Neuronal stem cell (in vitro differentiated cells): ENCODE data around the gene ABI3BP. TPM values are rescaled to one million over a fixed set of nuclear protein-coding genes. Genes with fewer than 3 reads are reported as not detected.

Source experiments
- DNase-seq: peaks from one replicate; pipeline ENCODE4 v3.0.0-alpha.2; 2013; ENCODE audit warnings: low spot score
- H2AFZ ChIP-seq: one replicate; pipeline ENCODE4 v1.6.1; 2013; ENCODE audit warnings: mild to moderate bottlenecking, low read length, inconsistent platforms
- H2AK5ac ChIP-seq: 2 replicates; pipeline ENCODE4 v1.6.1; 2013; ENCODE audit warnings: low read depth, mild to moderate bottlenecking, inconsistent platforms, low read length, moderate library complexity, mixed read lengths
- H2BK120ac ChIP-seq: 2 replicates; pipeline ENCODE4 v1.6.1; 2013; ENCODE audit warnings: low read depth, mild to moderate bottlenecking, inconsistent platforms, low read length, moderate library complexity, mixed read lengths
- H2BK12ac ChIP-seq: one replicate; pipeline ENCODE4 v1.6.1; 2013; ENCODE audit warnings: low read length, inconsistent platforms
- H2BK15ac ChIP-seq: 2 replicates; pipeline ENCODE4 v1.6.1; 2013; ENCODE audit warnings: mild to moderate bottlenecking, low read length, inconsistent platforms, mixed read lengths
- H2BK5ac ChIP-seq: one replicate; pipeline ENCODE4 v1.6.1; 2013; ENCODE audit warnings: inconsistent platforms, mild to moderate bottlenecking, low read length, moderate library complexity
- H3K14ac ChIP-seq: one replicate; pipeline ENCODE4 v1.6.1; 2013; ENCODE audit warnings: low read length, inconsistent platforms
- H3K18ac ChIP-seq: 2 replicates; pipeline ENCODE4 v1.6.1; 2013; ENCODE audit warnings: low read length, inconsistent platforms
- H3K23ac ChIP-seq: 2 replicates; pipeline ENCODE4 v1.6.1; 2013; ENCODE audit warnings: low read depth, mild to moderate bottlenecking, mixed read lengths, low read length, inconsistent platforms; ENCODE audit not compliant: poor library complexity
- H3K27ac ChIP-seq: replicated peaks from 3 replicates; pipeline ENCODE4 v1.5.1; 2013; ENCODE audit warnings: low read length, inconsistent platforms
- H3K27me3 ChIP-seq, 3 experiments: 2 replicates each; pipeline ENCODE4 v1.6.1; 2013; ENCODE audit warnings: low read length in 3 of 3, mild to moderate bottlenecking in 2 of 3, inconsistent platforms in 1 of 3, low read depth in 1 of 3, mixed read lengths in 1 of 3, moderate library complexity in 1 of 3; ENCODE audit not compliant: control insufficient read depth in 3 of 3, insufficient read depth in 3 of 3
- H3K36me3 ChIP-seq, 2 donors: replicated peaks in 1 of 2; 2 replicates each; pipeline ENCODE4 v1.6.1; 2013; ENCODE audit warnings: low read length in 2 of 2; ENCODE audit not compliant: control insufficient read depth in 2 of 2, insufficient read depth in 2 of 2
- H3K4ac ChIP-seq: 2 replicates; pipeline ENCODE4 v1.6.1; 2013; ENCODE audit warnings: inconsistent platforms, mild to moderate bottlenecking, low read length, moderate library complexity
- H3K4me1 ChIP-seq, 2 donors: 1 replicate in 1 of 2; 2 replicates in 1 of 2; pipeline ENCODE4 v1.6.1; 2013; ENCODE audit warnings: low read length in 2 of 2, low read depth in 1 of 2; ENCODE audit not compliant: control insufficient read depth in 2 of 2, insufficient read depth in 1 of 2
- H3K4me2 ChIP-seq: one replicate; pipeline ENCODE4 v1.6.1; 2013; ENCODE audit warnings: mild to moderate bottlenecking, low read length, inconsistent platforms; ENCODE audit not compliant: insufficient read depth, poor library complexity, severe bottlenecking
- H3K4me3 ChIP-seq, 2 donors: 2 replicates each; pipeline ENCODE4 v1.5.1; 2013; ENCODE audit warnings: low read length in 2 of 2, mild to moderate bottlenecking in 2 of 2, inconsistent platforms in 1 of 2, moderate library complexity in 1 of 2
- H3K79me1 ChIP-seq: one replicate; pipeline ENCODE4 v1.6.1; 2013; ENCODE audit warnings: low read depth, mild to moderate bottlenecking, inconsistent platforms, low read length, moderate library complexity
- H3K9ac ChIP-seq: one replicate; pipeline ENCODE4 v1.6.1; 2013; ENCODE audit warnings: mild to moderate bottlenecking, low read depth, low read length, inconsistent platforms; ENCODE audit not compliant: poor library complexity
- H3K9me3 ChIP-seq, 2 donors: replicated peaks in 1 of 2; 2 replicates each; pipeline versions ENCODE3 to v1.6.1; 2013; ENCODE audit warnings: low read length in 2 of 2, mild to moderate bottlenecking in 2 of 2, inconsistent platforms in 1 of 2, low read depth in 1 of 2, mixed read lengths in 1 of 2, moderate library complexity in 1 of 2; ENCODE audit not compliant: control insufficient read depth in 2 of 2, insufficient read depth in 1 of 2
- H4K8ac ChIP-seq: one replicate; pipeline ENCODE4 v1.6.1; 2013; ENCODE audit warnings: low read depth, mild to moderate bottlenecking, inconsistent platforms, low read length, moderate library complexity
- H4K91ac ChIP-seq: one replicate; pipeline ENCODE4 v1.6.1; 2013; ENCODE audit warnings: low read length, low read depth, mild to moderate bottlenecking, inconsistent platforms; ENCODE audit not compliant: poor library complexity
- WGBS, 2 donors: extraction: QIAGEN DNeasy Blood & Tissue Kit; methylation state at CpG; one replicate each; pipeline ENCODE4 v1.1.7; 2013; ENCODE audit warnings: missing lambda C conversion rate in 2 of 2, mixed read lengths in 1 of 2; ENCODE audit not compliant: insufficient read length in 2 of 2, insufficient replicate concordance in 1 of 2; ENCODE audit errors: extremely low coverage in 2 of 2; 5-methylcytosine and 5-hydroxymethylcytosine counted together
- small RNA-seq: library from polyadenylated mRNA; stranded (forward); fragments of <200 nt; extraction: miRNeasy Mini kit (QIAGEN cat#:217004); gene quantifications from one replicate; pipeline ENCODE3, GENCODE V24; 2013; ENCODE audit not compliant: insufficient read depth

ABI3BP gene

GRCh38 chr3:100702082-100702979 lies 290.9 kb downstream of the ABI3BP start:
- Histone ChIP-seq H3K14ac (no peak overlapping the region), H2BK12ac (no peak overlapping the region), H3K4ac (no peak overlapping the region), H3K27me3 (peaks cover 0 to 20% (median 0%) of the 10 kb centered on the region in 3 experiments), H4K91ac (no peak overlapping the region), H4K8ac (no peak overlapping the region), H3K27ac (no peak overlapping the region), H3K36me3 (no peaks in the 10 kb centered on the region), H2AFZ (no peak overlapping the region), H2AK5ac (no peak overlapping the region), H3K4me2 (no peak overlapping the region), H3K4me1 (no peaks in the 10 kb centered on the region), H3K23ac (no peak overlapping the region), H3K9ac (no peak overlapping the region), H3K9me3 (no peaks in the 10 kb centered on the region), H2BK120ac (no peak overlapping the region), H3K4me3 (no peak overlapping the region), H3K18ac (no peak overlapping the region), H3K79me1 (no peaks in the 10 kb centered on the region), H2BK15ac (no peak overlapping the region), H2BK5ac (no peak overlapping the region)
- no CpG with 5 or more reads among the region's 4 CpGs for WGBS, 2 donors
- DNase-seq = no peak

GRCh38 chr3:100700708-100701107 lies 292.5 kb downstream of the ABI3BP start:
- no CpG with 5 or more reads among the region's 5 CpGs for whole genome bisulfite sequencing, 2 donors
- DNase-seq = no peak
- H3K4me2 ChIP-seq = no peak overlapping the region
- H2BK5ac ChIP-seq = no peak overlapping the region
- no peaks in the 10 kb centered on the region for H3K36me3 ChIP-seq
- no peak overlapping the region for H4K91ac ChIP-seq
- H3K23ac ChIP-seq = no peak overlapping the region
- no peaks in the 10 kb centered on the region for H3K9me3 ChIP-seq
- no peak overlapping the region for H3K4me3 ChIP-seq
- no peak overlapping the region for H3K9ac ChIP-seq
- H2BK15ac ChIP-seq = no peak overlapping the region
- no peak overlapping the region for H3K18ac ChIP-seq
- no peak overlapping the region for H2BK12ac ChIP-seq
- no peak overlapping the region for H2BK120ac ChIP-seq
- no peaks in the 10 kb centered on the region for H3K79me1 ChIP-seq
- H2AK5ac ChIP-seq = no peak overlapping the region
- H2AFZ ChIP-seq = no peak overlapping the region
- peaks cover 0 to 12% (median 0%) of the 10 kb centered on the region in 3 experiments for H3K27me3 ChIP-seq
- no peak overlapping the region for H4K8ac ChIP-seq
- no peak overlapping the region for H3K4ac ChIP-seq
- H3K14ac ChIP-seq = no peak overlapping the region
- H3K27ac ChIP-seq = no peak overlapping the region
- H3K4me1 ChIP-seq = no peaks in the 10 kb centered on the region

Small RNA genes lying within 50 kb of the gene (small RNA-seq; reads per million reads assigned to genes)
- gene RNU6-865P = not detected
